OCI-LY1 (cell line): ENCODE data around the gene TRPM5.

Experiments
- H2AFZ ChIP-seq: fragments of 200-600 bp; sonication (generic), shearing (Covaris generic); 2 replicates; pipeline ENCODE4 v1.6.0; 2014; ENCODE audit warnings: antibody characterized with exemption, mild to moderate bottlenecking, low read length
- H3F3A ChIP-seq: fragments of 200-600 bp; sonication (generic), shearing (Covaris generic); 2 replicates; pipeline ENCODE4 v1.6.0; 2014; ENCODE audit warnings: mild to moderate bottlenecking, antibody characterized with exemption, low read length, moderate library complexity; ENCODE audit not compliant: insufficient read depth
- H3K27ac ChIP-seq: fragments of 200-600 bp; sonication (generic); 2 replicates; pipeline ENCODE4 v1.5.1; 2014; ENCODE audit warnings: low read length, mixed run types, mild to moderate bottlenecking, low read depth; ENCODE audit not compliant: poor library complexity, severe bottlenecking
- H3K27me3 ChIP-seq: fragments of 200-600 bp; sonication (generic); 2 replicates; pipeline ENCODE4 v1.6.0; 2014; ENCODE audit warnings: antibody characterized with exemption, mild to moderate bottlenecking, low read length, moderate library complexity; ENCODE audit not compliant: insufficient read depth
- H3K36me3 ChIP-seq: fragments of 200-600 bp; sonication (generic); 2 replicates; pipeline ENCODE4 v1.6.1; 2014; ENCODE audit warnings: mild to moderate bottlenecking, antibody characterized with exemption, low read length, moderate library complexity, mixed read lengths; ENCODE audit not compliant: insufficient read depth
- H3K4me1 ChIP-seq: fragments of 200-600 bp; sonication (generic); 2 replicates; pipeline ENCODE4 v1.5.1; 2014; ENCODE audit warnings: mild to moderate bottlenecking, low read length, moderate library complexity; ENCODE audit not compliant: insufficient read depth, severe bottlenecking
- H3K4me2 ChIP-seq: fragments of 200-600 bp; sonication (generic), shearing (Covaris generic); 2 replicates; pipeline ENCODE4 v1.6.1; 2014; ENCODE audit warnings: low read length
- H3K4me3 ChIP-seq: fragments of 200-600 bp; sonication (generic); 2 replicates; pipeline ENCODE4 v1.5.1; 2014; ENCODE audit warnings: low read length, low read depth, mild to moderate bottlenecking, mixed read lengths; ENCODE audit not compliant: poor library complexity, severe bottlenecking
- H3K79me2 ChIP-seq: fragments of 200-600 bp; shearing (Covaris generic); 2 replicates; pipeline ENCODE4 v1.6.1; 2016; ENCODE audit warnings: mixed run types, low read length, mixed read lengths; ENCODE audit not compliant: insufficient read depth
- H3K9ac ChIP-seq: fragments of 200-600 bp; sonication (generic), shearing (Covaris generic); 2 replicates; pipeline ENCODE4 v1.6.1; 2014; ENCODE audit warnings: mild to moderate bottlenecking, low read length, mixed read lengths
- H3K9me2 ChIP-seq: fragments of 200-600 bp; sonication (generic), shearing (Covaris generic); 2 replicates; pipeline ENCODE4 v1.6.1; 2014; ENCODE audit warnings: low read depth, mild to moderate bottlenecking, low read length, mixed read lengths
- H3K9me3 ChIP-seq: fragments of 200-600 bp; shearing (Covaris generic); 2 replicates; pipeline ENCODE4 v1.6.1; 2014; ENCODE audit warnings: low read length, mixed read lengths
- H4K20me1 ChIP-seq: fragments of 200-600 bp; sonication (generic), shearing (Covaris generic); 2 replicates; pipeline ENCODE4 v1.6.0; 2016; ENCODE audit warnings: mild to moderate bottlenecking, low read length; ENCODE audit not compliant: insufficient read depth
- EZH2 ChIP-seq: fragments of 200-600 bp; sonication (generic), shearing (Covaris generic); IDR thresholded peaks from 2 replicates; pipeline ENCODE4 v1.8.0; 2017; ENCODE audit warnings: borderline replicate concordance, mixed run types, mild to moderate bottlenecking, antibody characterized with exemption, low read length, moderate library complexity, mixed read lengths
- TF ChIP-seq, protein P1 (sequence below): fragments of 200-600 bp; sonication (generic), shearing (Covaris generic); IDR thresholded peaks from 2 replicates; pipeline ENCODE4 v1.5.1; 2017; ENCODE audit warnings: mild to moderate bottlenecking, antibody characterized with exemption, low read length, moderate library complexity, mixed read lengths

The TRPM5 gene, protein sequence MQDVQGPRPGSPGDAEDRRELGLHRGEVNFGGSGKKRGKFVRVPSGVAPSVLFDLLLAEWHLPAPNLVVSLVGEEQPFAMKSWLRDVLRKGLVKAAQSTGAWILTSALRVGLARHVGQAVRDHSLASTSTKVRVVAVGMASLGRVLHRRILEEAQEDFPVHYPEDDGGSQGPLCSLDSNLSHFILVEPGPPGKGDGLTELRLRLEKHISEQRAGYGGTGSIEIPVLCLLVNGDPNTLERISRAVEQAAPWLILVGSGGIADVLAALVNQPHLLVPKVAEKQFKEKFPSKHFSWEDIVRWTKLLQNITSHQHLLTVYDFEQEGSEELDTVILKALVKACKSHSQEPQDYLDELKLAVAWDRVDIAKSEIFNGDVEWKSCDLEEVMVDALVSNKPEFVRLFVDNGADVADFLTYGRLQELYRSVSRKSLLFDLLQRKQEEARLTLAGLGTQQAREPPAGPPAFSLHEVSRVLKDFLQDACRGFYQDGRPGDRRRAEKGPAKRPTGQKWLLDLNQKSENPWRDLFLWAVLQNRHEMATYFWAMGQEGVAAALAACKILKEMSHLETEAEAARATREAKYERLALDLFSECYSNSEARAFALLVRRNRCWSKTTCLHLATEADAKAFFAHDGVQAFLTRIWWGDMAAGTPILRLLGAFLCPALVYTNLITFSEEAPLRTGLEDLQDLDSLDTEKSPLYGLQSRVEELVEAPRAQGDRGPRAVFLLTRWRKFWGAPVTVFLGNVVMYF (N-terminal part only)

DNA sequence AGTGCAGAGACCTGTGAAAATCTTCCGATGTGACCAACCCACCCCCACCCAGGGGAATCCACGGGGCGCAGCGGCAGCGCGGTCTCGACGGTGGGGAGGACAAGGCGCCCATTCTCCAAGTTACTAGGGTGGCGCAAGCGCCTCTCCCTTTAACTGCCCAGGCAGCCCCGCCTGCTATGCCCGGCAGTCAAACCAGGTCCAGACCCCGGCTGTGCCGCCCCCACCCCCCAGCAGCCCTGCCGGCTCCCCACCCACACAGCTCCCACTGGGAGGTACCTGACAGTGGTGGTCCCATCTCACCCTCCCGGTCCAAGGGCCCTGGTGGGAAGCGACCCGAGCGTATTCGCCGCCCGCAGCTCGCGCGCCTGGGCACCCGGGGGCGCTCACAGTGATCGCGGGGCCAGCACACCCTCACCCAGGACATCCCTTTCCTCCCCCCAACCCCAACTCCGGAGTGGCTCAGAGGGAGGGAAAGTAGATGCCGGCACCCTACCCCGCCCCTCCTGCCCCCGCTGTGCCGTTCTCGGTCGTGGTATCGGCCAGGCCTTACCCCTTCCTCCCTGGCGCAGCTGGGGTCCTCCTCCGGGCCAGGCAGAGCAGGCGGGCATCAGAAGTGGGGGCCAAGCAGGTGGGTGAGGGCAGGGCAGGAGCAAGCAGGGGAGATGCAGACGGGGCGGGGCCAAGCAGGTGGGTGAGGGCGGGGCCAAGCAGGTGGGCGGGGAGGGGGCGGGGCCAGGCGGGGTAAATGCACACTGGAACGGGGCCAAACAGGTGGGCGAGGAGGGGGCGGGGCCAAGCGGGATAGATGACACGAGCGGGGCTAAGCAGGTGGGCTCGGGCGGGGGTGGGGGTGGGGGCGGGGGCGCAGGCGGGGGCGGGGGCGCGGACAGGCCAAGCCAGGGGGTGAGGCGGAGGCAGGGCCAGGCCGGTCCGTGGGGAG lies at the start of gene TRPM5:
Gene TRPM5 (minus strand): TSS at position 634 of the 940 bp plus-strand sequence. CDS start 21,478 bp downstream, outside the sequence.
- Histone ChIP-seq H3F3A (no peaks in the 10 kb centered on the region), H3K27ac (no peak within 1 kb of the TSS), H3K36me3 (no peaks in the 10 kb centered on the region), H4K20me1 (no peaks in the 10 kb centered on the region), H2AFZ (no peak within 1 kb of the TSS), H3K79me2 (no peaks in the 10 kb centered on the region), H3K9me2 (no peaks in the 10 kb centered on the region), H3K4me1 (peaks cover 7% of the 10 kb centered on the region), H3K9ac (no peak within 1 kb of the TSS), H3K4me2 (no peak within 1 kb of the TSS), H3K4me3 (no peak within 1 kb of the TSS), H3K27me3 (no peaks in the 10 kb centered on the region), H3K9me3 (no peaks in the 10 kb centered on the region)
- TF ChIP-seq, protein P1, sequence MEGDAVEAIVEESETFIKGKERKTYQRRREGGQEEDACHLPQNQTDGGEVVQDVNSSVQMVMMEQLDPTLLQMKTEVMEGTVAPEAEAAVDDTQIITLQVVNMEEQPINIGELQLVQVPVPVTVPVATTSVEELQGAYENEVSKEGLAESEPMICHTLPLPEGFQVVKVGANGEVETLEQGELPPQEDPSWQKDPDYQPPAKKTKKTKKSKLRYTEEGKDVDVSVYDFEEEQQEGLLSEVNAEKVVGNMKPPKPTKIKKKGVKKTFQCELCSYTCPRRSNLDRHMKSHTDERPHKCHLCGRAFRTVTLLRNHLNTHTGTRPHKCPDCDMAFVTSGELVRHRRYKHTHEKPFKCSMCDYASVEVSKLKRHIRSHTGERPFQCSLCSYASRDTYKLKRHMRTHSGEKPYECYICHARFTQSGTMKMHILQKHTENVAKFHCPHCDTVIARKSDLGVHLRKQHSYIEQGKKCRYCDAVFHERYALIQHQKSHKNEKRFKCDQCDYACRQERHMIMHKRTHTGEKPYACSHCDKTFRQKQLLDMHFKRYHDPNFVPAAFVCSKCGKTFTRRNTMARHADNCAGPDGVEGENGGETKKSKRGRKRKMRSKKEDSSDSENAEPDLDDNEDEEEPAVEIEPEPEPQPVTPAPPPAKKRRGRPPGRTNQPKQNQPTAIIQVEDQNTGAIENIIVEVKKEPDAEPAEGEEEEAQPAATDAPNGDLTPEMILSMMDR = no peak
- no peak for TF ChIP-seq EZH2

DNA sequence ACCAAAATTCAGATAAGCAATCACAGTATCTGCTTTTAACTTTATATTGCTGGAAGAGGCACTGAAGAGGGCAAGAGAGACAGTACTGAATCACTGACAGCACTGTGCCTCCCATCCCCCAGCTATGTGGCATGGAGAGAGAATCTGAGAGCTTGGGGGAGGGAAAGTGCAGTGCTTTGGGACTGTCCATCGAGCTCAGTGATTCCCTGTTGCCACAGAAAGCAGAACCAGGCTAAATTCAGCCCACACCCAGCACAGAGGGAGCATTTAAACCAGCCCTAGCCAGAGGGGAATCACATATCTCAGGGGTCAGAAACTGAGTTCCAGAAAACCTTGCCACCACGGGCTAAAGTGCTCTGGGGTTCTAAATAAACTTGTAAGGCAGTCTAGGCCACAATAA lies 44.8 kb upstream of the TRPM5 start:
- H3K4me3 ChIP-seq = no peak overlapping the region
- TF ChIP-seq, protein P1 = no peak
- no peak for TF ChIP-seq EZH2
- H4K20me1 ChIP-seq = no peaks in the 10 kb centered on the region
- H2AFZ ChIP-seq = no peak overlapping the region
- H3F3A ChIP-seq = no peaks in the 10 kb centered on the region
- no peaks in the 10 kb centered on the region for H3K27me3 ChIP-seq
- no peak overlapping the region for H3K4me2 ChIP-seq
- no peaks in the 10 kb centered on the region for H3K79me2 ChIP-seq
- H3K9ac ChIP-seq = no peak overlapping the region
- H3K36me3 ChIP-seq = no peaks in the 10 kb centered on the region
- H3K9me3 ChIP-seq = peaks cover 9% of the 10 kb centered on the region; the same call in 1 of the 2 replicates
- H3K4me1 ChIP-seq = no peaks in the 10 kb centered on the region
- H3K9me2 ChIP-seq = no peaks in the 10 kb centered on the region
- H3K27ac ChIP-seq = no peak overlapping the region

- Histone ChIP-seq H3K27me3 (no peaks in the 10 kb centered on the region), H3K4me2 (no peak overlapping the region), H3K9me3 (peaks cover 9% of the 10 kb centered on the region; the same call in 1 of the 2 replicates), H3F3A (no peaks in the 10 kb centered on the region), H3K36me3 (no peaks in the 10 kb centered on the region), H3K4me3 (no peak overlapping the region), H3K79me2 (no peaks in the 10 kb centered on the region), H3K9me2 (no peaks in the 10 kb centered on the region), H3K9ac (no peak overlapping the region), H2AFZ (no peak overlapping the region), H4K20me1 (no peaks in the 10 kb centered on the region), H3K27ac (no peak overlapping the region), H3K4me1 (no peaks in the 10 kb centered on the region)
- TF ChIP-seq EZH2 = no peak
- TF ChIP-seq, protein P1 = no peak
These were observed 43.7 kb upstream of the TRPM5 start for GRCh38 chr11:2488004-2488403.
